Measurements from ENCODE around the gene ADTRP.
A peak's percentile ranks its signal among the peaks of the same experiment; 100 is the strongest.

Gene ADTRP

DNA sequence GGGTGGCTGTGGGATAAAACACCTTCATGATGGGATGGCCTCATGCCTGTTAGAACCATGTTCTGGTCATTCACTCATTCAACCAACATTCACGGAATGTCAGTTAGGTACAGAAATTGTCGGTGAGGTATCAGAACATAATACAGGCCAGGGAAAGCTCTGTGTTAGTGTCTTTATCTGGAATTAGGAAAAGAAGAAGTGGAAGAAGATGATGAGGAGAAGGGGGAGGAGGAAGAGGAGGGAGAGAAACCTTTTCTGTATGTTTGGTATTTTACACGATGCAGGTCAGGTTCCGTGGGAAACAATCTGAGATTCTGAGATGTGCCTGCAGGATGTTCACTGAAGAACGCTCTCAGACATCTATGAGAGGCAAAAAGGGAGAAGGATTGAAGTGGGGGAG, 5.6 kb downstream of the ADTRP start:
- DNase-seq (ENCODE audit: low spot score): no peak

DNA sequence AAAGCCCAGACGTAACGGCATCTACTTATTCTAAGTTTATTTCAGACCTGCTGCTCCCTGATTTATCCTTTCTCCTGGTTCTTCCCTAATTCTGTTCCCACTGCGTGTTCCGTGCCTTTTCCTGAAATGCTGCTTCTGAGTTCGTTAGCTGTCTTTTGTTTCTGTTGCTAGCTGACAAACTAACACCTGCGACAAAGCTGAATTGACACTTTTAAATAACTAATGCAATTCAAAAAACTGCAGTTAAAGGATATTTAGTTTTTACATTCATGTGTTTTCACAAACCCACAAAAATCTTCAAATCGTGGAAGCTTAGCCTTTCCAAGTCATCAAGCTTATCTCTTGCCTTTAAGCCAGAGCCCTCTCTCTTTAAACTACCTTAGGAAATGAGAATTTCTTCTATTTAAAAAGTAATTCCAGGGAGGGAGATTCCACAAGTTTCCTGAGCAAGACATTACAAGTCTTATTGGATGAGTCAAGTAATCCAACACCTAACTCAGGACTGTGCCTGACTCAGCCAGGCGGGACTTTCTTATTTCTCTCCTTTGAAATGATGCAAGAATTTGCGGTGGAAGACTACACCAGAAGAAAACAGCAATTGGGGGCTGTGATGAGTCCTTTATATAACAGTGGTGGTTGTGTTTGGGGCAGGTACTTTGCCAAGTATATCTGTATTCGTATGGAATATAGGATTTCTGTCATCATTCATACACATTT, 6.3 kb downstream of the ADTRP start:
- DNase-seq (ENCODE audit: low spot score): peak; percentile 84

DNA sequence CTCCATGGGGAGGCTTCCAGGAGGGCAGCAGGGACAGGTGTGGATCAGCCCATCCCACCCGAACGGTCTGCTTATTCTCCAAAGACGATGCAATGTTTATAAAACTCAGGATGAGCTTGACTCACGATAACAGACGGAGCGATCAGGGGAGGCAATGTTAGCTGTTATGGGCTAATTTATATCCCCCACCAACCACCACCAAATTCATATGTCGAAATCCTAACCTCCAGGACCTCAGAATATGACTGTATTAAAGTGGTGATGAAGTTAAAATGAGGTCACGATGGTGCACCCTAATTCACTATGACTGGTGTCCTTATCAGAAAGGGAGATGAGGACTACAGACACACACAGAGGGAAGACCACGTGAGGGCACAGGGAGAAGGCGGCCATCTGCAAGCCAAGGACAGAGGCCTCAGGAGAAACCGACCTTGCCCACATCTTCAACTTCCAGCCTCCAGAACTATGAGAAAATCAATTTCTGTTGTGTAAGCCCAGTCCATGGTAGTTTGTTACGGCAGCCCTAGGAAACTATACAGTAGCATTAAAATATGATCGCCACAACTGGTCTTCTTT, 7.0 kb downstream of the ADTRP start:
- DNase-seq (ENCODE audit: low spot score): no peak

DNA sequence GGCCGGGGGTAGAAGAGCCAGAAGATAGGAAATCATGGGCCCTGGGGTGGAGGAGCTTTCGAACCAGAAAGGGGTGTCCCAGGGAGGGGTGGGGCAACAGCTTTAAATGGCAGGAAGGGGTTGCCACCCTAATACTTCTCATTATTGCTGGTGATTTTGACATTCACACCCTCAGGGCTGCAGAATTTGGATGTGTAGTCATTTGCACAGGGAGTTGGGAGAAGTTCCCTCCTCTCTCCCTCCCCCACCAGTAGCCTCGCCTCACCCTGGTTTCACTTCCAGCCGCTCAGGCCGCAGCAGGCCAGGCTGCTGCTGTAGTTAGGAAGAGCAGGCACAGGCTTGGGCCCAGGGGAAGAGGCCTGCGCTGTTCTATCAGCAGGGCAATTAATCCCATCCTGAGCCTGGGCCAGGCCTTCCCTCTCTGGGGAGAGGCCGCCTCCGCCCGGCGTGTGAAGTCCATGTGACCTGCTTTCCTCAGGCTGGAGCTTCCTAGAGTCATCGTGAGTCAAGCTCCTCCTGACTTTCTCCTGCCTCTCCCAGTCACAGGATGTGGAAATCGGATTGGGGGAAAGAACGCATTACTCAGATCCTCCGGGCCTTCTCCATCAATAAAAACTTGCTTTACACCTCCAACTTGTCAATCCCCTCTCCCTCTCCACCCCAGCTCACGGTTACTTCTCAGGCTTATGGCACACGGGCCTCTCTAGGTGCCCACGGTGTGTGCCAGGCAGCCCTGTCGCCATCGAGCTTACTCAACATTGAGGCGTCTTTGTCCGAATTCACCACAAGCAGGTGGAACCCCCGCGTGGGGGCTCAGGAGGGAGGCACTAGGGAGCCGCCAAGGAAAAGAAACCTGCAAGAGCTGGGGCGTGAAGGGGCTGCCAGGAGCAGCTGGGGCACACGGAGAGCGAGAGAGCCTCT, 7.8 kb downstream of the ADTRP start:
- peak; percentile 95 for DNase-seq (ENCODE audit: low spot score)

DNA sequence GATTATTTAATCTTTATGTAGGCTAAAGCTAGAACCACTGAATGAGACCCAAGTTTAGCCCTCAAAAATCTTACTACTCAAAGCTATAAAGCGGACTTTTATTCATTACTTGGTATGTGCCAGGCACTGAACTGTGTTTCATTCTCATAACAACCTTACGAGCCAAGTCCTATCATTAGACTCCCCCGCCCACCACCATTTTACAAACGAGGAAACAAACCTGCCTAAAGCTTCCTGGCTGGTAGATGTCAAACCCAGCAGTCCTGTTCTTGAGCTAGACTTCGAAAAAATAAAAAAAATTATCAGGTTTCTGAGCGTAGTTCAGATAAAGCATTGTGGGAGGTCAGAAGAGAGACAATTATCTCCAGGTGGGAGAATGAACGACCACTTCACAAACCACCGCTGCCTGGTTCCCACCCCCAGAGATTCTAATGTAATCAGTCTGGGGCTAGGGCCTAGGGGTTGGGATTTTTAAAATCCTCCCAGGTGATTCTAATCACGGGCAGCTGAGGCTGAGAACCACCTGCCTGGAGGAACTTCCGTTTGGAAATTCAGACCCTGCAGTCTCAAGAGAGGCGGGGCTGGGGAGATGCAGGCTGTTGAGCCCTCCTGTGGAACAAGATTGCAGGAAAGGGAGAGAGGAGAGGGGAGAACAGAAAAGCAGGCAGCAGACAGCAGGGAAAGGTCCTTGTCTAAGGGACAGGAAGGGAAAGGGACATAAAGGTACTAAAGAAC, 8.6 kb downstream of the ADTRP start:
- no peak for DNase-seq (ENCODE audit: low spot score)

DNA sequence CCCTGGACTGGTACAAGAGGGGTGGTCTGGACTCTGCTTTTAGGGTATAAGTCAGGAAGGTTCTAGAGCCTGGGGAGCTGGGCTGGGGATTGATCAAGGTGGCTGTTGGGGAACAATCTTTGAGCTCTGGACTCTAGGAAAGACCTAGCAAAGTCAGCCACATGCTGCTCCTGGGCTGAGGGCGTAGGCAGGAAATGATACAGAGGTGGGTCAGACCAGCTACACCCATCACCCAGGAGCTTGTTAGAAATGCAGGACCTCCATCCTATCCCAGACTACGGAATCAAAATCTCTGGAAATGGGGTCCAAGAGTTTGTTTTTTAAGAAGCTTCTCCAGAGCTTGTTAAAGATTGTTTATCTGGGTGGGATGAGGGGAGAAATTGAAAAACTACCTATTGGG, 9.4 kb downstream of the ADTRP start:
- no peak for DNase-seq (ENCODE audit: low spot score)

DNA sequence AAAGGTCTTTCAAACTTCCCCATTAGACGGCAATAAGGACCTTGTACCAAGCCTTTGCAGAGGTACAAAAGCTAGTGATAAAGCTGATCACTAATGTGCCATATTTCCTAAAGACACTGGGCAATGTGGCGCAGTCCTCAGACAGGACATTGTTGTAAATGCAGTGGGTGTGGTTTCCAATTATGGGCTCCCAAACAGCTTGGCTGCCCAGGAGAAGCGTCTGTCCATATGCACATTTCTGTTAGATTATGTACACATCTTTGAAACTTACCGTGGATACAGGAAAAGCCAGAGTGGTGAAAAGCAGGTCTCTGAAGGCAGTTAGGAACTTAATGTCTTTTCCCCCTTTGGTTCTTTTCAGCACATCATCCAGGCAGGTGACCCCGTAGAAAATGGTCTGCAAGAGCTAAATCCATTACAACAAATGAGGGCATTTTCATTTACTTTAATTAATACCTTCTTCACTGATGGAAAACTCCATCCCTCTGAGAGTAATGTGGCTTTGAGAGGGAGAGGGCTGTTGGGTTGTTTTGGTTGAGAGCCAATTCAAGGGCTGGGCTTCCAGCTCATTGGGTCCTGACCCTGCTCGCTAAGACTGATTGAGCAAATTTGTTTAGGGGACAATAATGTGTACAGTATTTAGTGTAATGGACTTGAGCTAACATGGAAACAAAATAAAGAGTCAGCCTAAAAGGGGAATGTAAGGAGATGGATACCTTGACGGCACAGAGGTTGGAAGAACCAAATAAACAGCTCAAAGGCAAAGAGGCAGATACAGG, 10.4 kb downstream of the ADTRP start:
- DNase-seq (ENCODE audit: low spot score): no peak

DNA sequence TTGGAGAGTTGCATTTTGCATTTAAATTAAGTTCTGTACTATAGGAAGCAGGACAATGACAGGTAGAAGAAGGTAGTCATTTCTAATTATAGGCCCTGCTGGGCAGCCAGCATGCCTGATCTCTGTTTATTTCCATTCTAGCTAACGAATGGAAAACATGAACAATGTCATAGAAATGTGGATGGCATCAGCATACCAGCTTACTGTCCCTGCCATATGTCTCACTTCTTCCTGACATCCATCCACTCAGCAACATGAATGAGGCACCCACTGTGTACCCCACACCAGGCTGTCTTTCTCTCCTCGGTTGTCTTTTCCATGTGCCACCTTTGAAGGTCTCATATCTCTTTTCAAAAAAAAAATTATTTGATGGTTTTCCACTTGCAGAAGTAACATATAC, 11.1 kb downstream of the ADTRP start:
- no peak for DNase-seq (ENCODE audit: low spot score)

DNA sequence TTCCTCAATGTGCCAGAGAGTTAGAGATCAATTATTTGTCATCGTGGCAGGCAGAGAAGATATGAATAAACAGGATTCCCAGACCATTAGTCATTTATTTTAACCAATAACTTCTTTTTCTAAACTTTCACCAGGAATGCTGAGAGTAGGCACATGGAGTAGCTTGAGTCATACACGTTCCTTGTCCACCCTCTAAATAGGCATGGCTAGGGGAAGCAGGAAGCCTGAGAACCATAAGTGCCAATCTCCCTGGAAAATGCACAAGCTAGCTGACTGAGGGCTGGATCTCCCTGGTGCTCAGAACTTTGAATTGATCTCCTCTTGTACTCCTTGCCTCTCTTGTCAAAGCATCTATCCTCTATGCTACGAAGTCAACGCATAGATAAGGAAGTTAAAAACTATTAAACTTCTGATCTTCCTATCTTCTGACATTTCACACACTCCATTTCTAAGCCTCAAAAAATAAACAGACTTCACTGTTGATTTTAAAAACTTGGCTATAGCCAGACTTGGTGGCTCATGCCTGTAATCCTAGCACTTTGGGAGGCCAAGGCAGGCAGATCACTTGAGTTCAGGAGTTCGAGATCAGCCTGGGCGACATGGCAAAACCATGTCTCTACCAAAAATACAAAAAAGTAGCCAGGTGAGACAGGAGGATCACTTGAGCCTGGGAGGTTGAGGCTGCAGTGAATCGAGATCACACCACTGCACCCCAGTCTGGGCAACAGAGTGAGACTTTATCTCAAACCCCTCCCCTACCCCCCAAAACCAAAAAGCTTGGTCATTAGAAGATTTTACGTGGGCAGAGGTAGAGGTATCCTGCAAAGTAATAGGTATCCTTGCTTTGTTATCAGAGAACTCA, 11.8 kb downstream of the ADTRP start:
- DNase-seq (ENCODE audit: low spot score): peak; percentile 84

DNA sequence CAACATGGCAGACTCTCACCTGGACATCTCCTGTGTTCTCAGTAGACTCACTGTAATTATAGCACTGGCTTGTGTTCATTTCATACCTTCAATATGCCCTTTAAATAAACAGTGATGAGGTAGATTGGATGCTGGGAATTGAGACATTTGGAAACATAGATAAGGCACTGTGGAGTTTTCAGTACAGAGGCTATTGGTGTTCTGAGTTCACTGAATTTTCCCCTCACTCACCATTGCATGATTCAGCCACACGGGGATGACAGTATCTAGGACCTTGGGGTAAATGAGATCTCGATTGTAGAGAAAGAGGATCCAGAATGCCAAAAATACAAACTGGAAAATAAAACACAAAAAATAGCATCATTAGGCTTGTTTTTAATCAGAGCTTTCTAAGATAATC, 12.6 kb downstream of the ADTRP start:
- no peak for DNase-seq (ENCODE audit: low spot score)

DNA sequence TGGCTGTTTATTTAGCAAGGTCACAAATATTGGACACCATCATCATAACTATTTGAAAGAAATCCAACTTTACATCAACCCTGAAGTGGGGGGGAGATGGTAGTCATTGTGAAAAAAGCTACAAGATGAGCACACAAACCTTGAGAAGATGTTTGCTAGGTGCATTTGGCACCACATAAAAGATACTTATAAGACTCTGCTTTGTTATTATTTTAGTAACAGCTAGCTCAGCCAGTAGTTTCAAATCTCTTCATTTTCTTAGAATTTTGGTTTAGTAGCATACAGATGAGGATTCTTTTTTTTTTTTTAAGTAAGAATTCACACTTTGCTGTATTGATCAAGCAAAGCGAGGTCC, 14.4 kb downstream of the ADTRP start:
- no peak for DNase-seq (ENCODE audit: low spot score)

DNA sequence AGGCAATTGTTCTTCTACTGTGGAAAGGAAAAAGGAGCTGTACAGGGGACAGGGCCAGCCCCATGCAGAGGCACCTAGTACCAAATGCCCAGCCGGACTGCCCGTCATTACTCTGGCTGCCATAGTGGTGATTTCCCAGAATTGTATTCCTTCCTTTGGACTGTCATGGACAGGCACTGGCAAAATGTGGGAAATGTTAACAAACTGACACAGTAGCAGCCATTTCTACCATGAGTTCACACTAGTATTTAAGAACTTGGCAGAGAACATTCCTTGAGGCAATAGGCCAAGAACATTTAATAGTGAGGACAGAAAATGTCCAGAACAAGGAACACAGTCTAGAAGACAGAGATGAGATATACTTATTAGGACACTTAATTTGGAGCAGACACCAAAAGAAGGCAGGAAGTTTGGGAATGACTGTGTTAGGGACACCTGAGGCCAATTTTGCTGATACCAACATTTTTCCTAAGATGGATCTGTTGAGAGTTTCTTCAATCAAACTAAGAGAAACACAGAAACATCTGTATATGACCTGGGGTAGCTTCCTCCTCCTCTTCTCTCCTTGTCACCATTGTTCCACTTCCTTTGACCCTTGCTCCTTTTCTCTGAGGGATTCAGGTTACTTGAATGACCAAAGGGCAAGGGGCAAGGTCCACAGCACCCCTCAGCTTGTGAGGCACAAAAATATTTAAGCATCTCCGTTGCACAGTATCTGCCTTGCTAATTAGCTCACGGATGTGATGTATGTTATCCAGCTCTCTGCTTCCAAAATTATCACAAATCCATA, 14.9 kb downstream of the ADTRP start:
- no peak for DNase-seq (ENCODE audit: low spot score)

DNA sequence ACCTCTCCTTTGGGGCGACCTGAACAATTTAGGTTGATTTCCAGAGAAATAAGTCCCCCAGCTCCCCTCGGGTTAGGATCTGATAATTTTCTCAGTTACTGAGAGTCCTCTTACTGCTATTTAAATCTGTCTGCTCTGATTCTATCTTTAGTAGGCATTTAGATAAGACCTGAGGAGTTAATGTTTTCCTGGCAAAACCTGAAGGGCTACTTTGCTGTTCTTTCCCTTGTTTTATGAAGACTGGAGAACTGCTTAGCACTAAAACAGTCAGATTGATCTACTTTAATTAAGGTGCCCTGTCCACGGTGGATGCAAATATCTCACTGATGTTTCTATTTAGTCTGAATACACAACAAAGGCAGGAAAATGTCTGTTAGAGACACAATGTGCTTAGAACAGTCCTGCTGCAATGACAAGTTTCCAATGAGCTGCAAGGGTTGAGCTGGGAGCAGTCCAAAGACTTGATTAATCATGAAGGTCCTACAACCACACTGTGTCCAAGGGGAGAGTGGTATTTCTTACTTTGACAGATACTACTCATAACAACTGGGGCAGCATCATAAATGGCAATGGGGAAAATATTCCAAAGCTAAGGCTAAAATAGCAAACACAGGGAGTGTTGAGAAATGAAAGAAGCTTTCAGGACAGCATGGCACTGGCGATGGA, 15.7 kb downstream of the ADTRP start:
- DNase-seq (ENCODE audit: low spot score): no peak

DNA sequence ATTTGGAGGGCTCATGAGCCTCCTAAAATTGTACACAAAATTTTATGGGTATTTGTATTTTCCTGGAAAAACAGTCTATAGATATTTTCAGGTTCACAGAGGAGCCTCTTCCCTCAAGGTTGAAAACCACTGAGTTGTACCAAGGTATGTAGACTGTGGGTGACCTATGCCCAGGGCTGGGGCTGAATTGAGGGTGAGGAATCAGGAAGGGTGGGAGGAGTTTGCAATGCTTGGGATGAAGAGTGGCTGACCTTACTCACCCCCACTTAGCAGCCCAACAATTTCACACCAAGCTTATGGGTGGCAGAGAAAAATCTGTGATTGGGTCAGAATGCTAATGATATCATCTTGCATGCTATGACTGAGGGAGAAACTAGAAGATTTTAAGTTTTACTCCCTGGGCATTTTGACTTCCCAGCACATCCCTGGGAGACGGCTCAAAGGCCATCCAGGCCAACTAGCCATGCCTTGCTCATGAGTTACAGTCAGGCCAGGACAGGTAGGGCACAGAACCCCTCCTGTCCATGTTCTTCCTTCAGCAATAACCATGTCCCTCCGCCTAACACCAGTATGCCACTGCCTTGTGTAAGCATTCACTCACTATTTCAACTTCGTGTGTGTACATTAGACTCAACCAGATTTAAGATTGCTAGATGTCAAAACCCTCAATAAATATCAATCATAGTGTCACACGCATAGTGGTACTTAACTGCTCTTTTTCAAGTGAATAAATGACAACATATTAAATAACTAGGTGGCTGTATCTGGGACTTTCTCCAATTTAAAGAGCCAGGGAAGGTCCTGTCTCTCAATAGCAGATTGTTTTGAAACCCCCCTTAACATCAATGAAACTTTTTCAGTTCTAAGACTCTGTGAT, 16.6 kb downstream of the ADTRP start:
- no peak for DNase-seq (ENCODE audit: low spot score)

DNA sequence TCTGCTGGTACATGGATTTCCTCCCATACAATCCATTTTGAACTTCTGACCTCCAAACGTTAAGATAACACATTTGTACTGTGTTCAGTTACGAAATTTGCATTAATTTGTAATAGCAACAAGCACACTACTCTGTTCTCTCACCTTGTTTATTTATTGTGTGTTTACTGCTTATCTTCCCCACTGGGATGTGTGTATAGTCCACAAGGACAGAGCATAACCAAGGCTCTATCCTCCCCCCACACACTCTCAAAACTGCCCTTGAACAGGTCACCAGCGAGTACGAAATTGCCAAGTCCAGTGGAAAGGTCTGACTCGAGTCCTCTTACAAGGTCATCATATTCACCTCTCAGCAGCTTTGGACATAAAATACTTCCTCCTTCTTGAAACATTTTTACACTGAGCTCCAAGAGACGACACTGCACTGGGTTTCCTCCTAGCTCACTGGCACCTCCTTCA, 18.6 kb downstream of the ADTRP start:
- DNase-seq (ENCODE audit: low spot score): no peak

DNA sequence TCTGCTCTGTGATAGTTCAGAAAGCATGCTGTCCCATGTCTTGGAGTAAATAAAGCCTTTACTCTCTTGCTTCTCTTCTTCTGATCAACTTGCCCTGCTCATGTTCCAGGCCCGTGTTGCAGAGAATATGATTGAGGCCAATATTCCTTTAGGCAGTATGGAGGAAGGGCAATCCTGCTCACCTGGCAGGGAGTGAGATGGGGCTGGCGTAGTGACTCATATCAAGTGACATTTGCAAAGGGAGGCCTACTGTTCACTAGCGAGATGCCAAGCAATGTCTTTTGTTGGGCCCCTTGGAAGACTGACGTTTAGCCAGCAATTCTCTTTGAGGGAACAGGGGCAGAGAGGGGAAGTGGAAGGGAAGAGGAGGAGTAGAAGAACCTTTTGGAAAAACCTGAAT, 19.7 kb downstream of the ADTRP start:
- no peak for DNase-seq (ENCODE audit: low spot score)

DNA sequence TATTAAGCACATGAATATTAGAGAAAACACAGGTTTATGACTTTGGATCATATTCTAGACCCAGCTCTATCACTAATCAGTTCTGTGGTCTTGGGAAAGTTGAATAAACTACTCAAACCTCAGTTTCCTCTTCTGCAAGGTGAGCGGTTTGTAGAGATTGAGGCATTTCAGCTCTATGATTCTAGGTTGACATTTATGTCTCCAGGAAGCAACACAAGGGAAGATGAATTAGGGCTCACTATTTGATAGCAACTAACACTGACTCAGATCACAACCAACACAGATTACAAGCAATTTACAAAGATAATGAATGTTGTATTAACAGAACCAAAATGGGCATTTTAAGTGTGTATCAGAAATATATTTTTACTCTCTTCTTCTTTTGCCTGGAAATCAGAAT, 21.9 kb downstream of the ADTRP start:
- DNase-seq (ENCODE audit: low spot score): no peak

DNA sequence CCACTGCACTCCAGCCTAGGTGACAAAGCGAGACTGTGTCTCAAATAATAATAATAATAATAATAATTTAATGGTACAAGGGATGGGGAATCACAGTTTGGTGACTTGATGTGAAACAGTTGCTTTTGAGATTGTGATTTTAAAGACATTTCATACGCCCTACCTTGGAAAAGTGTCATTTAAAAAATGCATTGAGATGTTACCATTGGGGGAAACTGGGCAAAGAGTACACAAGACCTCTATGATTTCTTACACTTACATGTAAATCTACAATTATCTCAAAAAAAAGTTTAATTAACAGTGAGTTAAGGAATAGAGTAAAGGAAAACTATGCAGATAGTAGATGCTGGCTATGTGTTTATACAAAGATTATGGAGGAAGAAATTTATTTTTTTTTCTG, 22.3 kb downstream of the ADTRP start:
- no peak for DNase-seq (ENCODE audit: low spot score)

Measured in AG20443 (cell line).